ENCODE results near the gene PLPPR2.
"Not testable (repeated sequence)": the region's sequence is repeated elsewhere in the genome, so short reads cannot be mapped to it uniquely, and the experiment has no call there.

Gene PLPPR2

GRCh38 chr19:11324079-11324661 lies 31.1 kb upstream of the PLPPR2 start:
- TF ChIP-seq CTCF (IDR thresholded peaks at IDR 0.05; ENCODE audit: borderline replicate concordance, control extremely low read depth, extremely low read depth, insufficient read depth, missing control alignments), result no peak
- DNase-seq (ENCODE audit: low spot score), result peak; percentile 74
- in situ Hi-C loops (cut with MboI; ENCODE audit: low sequenced_read_pairs, unreplicated experiment), result no loop called here

DNA sequence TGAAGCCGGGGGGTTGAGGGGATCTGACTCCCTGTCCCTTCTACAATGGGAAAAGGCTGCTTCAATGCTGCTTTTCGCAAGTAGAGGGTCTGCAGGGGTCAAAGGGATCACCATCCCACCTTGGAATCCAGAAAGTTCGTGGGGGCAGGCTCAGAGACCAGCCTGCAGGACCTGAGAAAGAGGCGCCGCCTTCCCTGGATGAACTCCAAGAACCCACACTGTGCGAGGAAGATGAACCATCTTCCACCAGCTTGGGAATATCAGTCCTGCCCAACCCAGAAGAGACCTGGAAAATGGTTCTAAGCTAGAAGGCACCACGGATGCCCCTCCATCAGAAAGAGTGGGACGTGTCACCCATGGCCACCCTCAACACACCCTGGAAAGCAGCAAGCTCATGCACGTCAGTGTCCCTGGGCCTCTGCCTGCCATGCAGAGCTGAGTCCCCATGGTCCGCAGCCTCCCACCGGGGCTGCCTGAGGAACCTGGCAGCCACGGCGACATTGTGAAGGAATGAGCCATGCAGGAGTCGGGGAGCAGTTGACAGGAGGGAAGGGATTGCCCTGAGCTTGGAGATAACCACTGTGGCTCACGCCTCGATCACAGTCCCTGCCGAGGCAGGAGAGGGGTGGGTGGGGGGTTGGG lies 30.4 kb upstream of the PLPPR2 start:
- DNase-seq (ENCODE audit: low spot score), result no peak
- no peak for TF ChIP-seq CTCF (IDR thresholded peaks at IDR 0.05; ENCODE audit: borderline replicate concordance, control extremely low read depth, extremely low read depth, insufficient read depth, missing control alignments)
- in situ Hi-C loops (cut with MboI; ENCODE audit: low sequenced_read_pairs, unreplicated experiment), result no loop called here

DNA sequence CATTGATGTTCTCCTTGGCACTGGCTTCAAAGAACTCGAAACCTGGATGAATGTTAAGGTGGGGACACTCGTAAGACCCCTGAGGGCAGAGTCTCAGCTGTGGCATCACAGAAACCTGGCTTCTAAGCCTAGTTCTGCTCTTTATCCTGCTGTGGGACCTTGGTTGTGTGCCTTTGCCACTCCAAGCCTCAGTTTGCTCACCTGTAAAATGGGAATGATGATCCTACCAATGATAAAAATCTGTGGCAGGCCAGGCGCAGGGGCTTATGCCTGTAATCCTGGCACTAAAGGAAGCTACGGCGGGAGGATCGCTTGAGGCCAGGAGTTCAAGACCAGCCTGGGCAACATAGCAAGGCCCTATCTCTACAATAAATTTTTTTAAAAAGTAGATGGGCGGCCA lies 29.7 kb upstream of the PLPPR2 start:
- TF ChIP-seq CTCF (IDR thresholded peaks at IDR 0.05; ENCODE audit: borderline replicate concordance, control extremely low read depth, extremely low read depth, insufficient read depth, missing control alignments), result no peak
- DNase-seq (ENCODE audit: low spot score), result peak; percentile 3
- in situ Hi-C loops (cut with MboI; ENCODE audit: low sequenced_read_pairs, unreplicated experiment), result no loop called here

DNA sequence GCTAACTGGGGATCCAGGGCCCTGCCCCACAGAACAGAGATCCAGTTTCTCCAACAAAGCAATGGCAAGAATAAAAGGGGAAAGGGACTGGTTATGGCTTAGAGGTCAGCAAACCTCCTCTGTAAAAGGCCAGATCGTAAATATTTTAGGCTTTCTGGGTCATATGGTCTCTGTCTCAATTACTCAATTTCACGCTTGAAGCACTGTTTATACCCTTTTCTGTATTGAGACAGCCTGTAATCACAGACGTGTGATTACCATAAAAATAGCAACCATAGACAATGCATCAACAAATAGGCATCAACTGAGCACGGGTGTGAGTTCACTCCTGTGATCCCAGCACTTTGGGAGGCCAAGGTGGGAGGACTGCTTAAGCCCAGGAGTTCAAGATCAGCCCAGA lies 25.1 kb upstream of the PLPPR2 start:
- no peak for DNase-seq (ENCODE audit: low spot score)
- in situ Hi-C loops (cut with MboI; ENCODE audit: low sequenced_read_pairs, unreplicated experiment), result no loop called here
- TF ChIP-seq CTCF (IDR thresholded peaks at IDR 0.05; ENCODE audit: borderline replicate concordance, control extremely low read depth, extremely low read depth, insufficient read depth, missing control alignments), result no peak

- in situ Hi-C loops (cut with MboI; ENCODE audit: low sequenced_read_pairs, unreplicated experiment), result no loop called here
- no peak for TF ChIP-seq CTCF (IDR thresholded peaks at IDR 0.05; ENCODE audit: borderline replicate concordance, control extremely low read depth, extremely low read depth, insufficient read depth, missing control alignments)
- DNase-seq (ENCODE audit: low spot score), result no peak
These were observed 23.7 kb upstream of the PLPPR2 start for GRCh38 chr19:11331502-11331901.

DNA sequence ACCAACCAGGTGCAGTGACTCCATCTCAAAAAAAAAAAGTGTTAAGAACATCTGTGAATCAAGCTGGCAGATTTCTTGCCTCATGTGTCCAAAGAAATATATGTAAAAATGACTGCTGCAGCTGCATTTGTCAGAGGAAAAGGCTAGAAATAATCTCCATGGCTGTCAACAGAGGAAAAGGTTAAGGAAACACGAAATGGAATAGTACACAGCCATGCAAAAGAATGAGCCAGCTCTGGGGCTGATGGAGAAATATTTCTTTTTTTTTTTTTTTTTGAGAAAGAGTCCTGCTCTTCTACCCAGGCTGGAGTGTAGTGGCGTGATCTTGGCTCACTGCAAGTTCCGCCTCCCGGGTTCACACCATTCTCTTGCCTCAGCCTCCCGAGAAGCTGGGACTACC lies 22.4 kb upstream of the PLPPR2 start:
- no peak for TF ChIP-seq CTCF (IDR thresholded peaks at IDR 0.05; ENCODE audit: borderline replicate concordance, control extremely low read depth, extremely low read depth, insufficient read depth, missing control alignments)
- no peak for DNase-seq (ENCODE audit: low spot score)
- in situ Hi-C loops (cut with MboI; ENCODE audit: low sequenced_read_pairs, unreplicated experiment), result no loop called here

DNA sequence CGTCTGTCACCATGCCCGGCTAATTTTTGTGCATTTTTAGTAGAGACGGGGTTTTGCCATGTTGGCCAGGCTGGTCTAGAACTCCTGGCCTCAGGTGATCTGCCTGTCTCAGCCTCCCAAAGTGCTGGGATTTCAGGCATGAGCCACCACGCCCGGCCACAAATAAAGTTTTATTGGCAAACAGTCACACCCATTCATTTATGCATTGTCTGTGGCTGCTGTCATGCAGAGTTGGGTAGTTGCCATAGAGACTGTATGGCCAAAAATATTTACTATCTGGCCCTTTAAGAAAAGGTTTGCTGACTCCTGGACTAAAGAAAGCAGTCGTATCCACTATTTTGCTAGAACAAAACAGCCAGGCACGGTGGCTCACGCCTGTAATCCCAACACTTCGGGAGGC lies 21.4 kb upstream of the PLPPR2 start:
- DNase-seq (ENCODE audit: low spot score); in situ Hi-C loops (cut with MboI; ENCODE audit: low sequenced_read_pairs, unreplicated experiment): not testable (repeated sequence)
